Activated naive CD8-positive, alpha-beta T cell treated with anti-CD3 and anti-CD28 coated beads, Interleukin-2, amount 10 ng/mL, durations not matched to agents 7 days and 5 days (primary cell): Measurements from ENCODE around the gene EFNA3. TPM values are rescaled to one million over a fixed set of nuclear protein-coding genes. Genes with fewer than 3 reads are reported as not detected.

ENCODE experiments used
- ATAC-seq: fragments of 150-1000 bp; cut with Tn5 transposase; one replicate; pipeline ENCODE4 v1.10.0; 2021; ENCODE audit warnings: low read depth, moderate library complexity
- POLR2A ChIA-PET: fragments of 350-600 bp; sonication (Branson Sonifier 250); formaldehyde crosslinking; loops from one replicate; lab custom pipeline; 2021; ENCODE audit warnings: antibody characterized with exemption; lab: Charles Lee
- DNase-seq: peaks from one replicate; pipeline ENCODE4 v3.0.0; 2021
- H3K27ac Mint-ChIP-seq: one replicate; pipeline ENCODE4 v1.8.0; 2022; ENCODE audit warnings: mild to moderate bottlenecking, mixed read lengths
- H3K27me3 Mint-ChIP-seq: one replicate; pipeline ENCODE4 v1.8.0; 2022; ENCODE audit warnings: mild to moderate bottlenecking, moderate library complexity, mixed read lengths
- H3K36me3 Mint-ChIP-seq: one replicate; pipeline ENCODE4 v1.8.0; 2021; ENCODE audit warnings: mild to moderate bottlenecking, mixed read lengths
- H3K4me1 Mint-ChIP-seq: one replicate; pipeline ENCODE4 v1.8.0; 2021; ENCODE audit warnings: mixed read lengths
- H3K4me3 Mint-ChIP-seq: one replicate; pipeline ENCODE4 v1.8.0; 2022; ENCODE audit warnings: mild to moderate bottlenecking, moderate library complexity, mixed read lengths
- H3K9me3 Mint-ChIP-seq: one replicate; pipeline ENCODE4 v1.8.0; 2021; ENCODE audit warnings: mixed read lengths
- total RNA-seq, 2 experiments: library from RNA; stranded (reverse); gene quantifications; one replicate each; pipeline ENCODE4 v1.2.3, GENCODE V29; 2021

The EFNA3 gene
- total RNA-seq, 2 experiments from 2014 or later, result 3.6 to 4.2 TPM

DNA sequence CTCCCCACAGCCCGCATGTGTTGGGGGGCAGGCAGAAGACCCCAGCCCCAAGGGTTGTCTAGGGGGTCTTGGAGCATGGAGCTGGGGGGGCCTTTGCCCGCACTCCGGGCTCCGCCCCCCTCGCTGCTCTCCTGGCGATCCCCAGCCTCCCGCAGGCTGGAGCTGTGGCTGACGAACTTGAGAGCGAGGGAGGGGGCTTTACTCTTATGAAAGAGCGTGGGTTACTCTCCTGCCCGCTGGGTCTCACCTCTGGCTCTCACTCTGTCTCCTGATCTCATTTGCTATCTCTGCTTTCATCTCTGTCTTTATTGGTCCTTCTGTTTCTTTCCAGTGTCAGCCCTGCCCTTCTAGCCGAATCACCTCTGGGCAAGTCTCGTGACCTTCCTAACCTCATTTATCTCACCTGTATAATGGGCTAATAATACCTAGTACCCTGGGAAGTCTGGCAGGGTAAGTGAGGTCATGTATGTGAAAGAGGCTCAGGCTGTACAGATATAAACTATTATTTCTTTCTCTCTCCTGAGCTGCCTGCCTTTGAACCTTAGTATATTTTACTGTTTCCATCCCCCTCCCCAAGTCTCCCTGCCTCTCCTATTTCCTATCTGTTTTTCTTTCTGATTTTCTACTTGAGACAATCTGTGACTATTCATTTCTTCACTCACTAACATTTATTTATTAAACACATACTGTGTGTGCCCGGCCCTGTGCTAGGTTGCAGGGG lies 14.4 kb upstream of the EFNA3 start:
- peaks cover 5% of the 10 kb centered on the region for H3K27me3 Mint-ChIP-seq
- DNase-seq (no peak), ATAC-seq (no peak)
- no peaks in the 10 kb centered on the region for H3K9me3 Mint-ChIP-seq
- peaks cover 29% of the 10 kb centered on the region for H3K4me1 Mint-ChIP-seq
- peak overlapping the region; percentile 84 for H3K4me3 Mint-ChIP-seq
- peak overlapping the region; percentile 6 for H3K27ac Mint-ChIP-seq
- peaks cover 3% of the 10 kb centered on the region for H3K36me3 Mint-ChIP-seq
- POLR2A ChIA-PET, result interaction anchor here (0.9 to 2.8 kb wide), 5 partner anchors 9 to 48 kb away, joined by 3 to 26 read pairs (median 4); partner anchors contain the start of gene ADAM15

DNA sequence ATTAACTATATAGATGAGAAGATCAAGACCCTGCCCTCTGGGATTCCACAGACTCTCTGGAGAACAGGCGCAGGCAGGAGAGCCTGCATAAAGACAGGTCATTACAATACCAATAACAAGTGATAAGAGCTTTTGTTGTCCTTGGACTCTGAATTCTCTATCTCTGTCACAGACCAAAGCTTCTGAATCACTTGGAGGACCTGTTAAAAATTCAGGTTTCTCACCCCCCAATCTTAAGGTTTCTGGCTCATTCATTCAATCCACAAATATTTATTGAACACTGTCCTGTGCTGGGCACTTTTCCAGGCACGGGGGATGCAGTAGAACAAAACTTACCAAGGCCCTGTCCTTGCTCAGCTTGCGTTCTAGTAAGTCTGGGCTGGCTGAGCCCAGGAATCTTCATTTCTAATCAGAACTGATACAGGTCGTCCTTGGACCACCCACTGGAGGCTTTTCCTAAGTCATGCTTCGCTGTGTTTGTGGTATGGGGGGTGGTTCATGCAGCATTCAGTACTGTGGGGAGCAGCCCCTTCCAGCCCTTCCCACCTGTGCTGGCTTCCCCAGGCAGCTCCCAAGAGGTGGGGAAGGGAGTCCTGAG lies 13.7 kb upstream of the EFNA3 start:
- no peak for ATAC-seq
- Mint-ChIP-seq H3K36me3 (peaks cover 5% of the 10 kb centered on the region), H3K27ac (no peak overlapping the region), H3K4me1 (peaks cover 29% of the 10 kb centered on the region), H3K27me3 (peaks cover 5% of the 10 kb centered on the region), H3K4me3 (peak overlapping the region; percentile 84), H3K9me3 (no peaks in the 10 kb centered on the region)
- POLR2A ChIA-PET, result interaction anchor here (0.6 to 2.8 kb wide), 5 partner anchors 8 to 1179 kb away, joined by 3 to 26 read pairs (median 4); no protein-coding TSS in a partner anchor
- DNase-seq, result no peak

DNA sequence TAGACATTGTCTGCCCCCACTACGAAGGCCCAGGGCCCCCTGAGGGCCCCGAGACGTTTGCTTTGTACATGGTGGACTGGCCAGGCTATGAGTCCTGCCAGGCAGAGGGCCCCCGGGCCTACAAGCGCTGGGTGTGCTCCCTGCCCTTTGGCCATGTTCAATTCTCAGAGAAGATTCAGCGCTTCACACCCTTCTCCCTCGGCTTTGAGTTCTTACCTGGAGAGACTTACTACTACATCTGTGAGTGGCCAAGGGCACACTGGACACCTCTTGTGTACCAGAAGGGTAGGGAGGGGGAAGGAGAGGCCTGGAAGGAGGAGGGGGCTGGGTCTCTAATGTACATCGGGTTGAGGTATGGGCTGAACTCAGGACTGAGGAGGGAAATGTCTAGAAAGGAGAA lies 11.9 kb upstream of the EFNA3 start:
- Mint-ChIP-seq H3K27ac (no peak overlapping the region), H3K27me3 (peaks cover 5% of the 10 kb centered on the region), H3K9me3 (no peaks in the 10 kb centered on the region), H3K4me3 (no peak overlapping the region), H3K4me1 (peaks cover 32% of the 10 kb centered on the region), H3K36me3 (peaks cover 5% of the 10 kb centered on the region)
- DNase-seq (no peak), ATAC-seq (no peak)
- POLR2A ChIA-PET, result interaction anchor here (0.8 to 2.3 kb wide), 2 partner anchors 12 to 16 kb away, joined by 3 to 7 read pairs; partner anchors contain the start of gene EFNA3

DNA sequence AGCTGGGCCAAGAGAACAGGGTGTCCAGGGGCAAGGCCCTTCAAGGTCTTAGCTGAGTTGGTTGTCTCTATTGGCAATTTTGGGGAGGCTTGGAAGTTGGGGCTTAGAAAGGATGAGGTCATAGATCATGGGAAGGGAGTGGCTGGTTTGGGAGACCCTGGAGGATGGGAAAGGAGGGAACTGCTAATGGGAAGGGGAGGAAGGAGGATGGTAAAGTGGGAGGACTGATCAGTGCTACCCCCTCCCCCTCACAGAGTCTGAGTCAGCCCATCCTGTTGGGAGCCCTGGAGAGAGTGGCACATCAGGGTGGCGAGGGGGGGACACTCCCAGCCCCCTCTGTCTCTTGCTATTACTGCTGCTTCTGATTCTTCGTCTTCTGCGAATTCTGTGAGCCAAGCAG lies 10.0 kb upstream of the EFNA3 start:
- Mint-ChIP-seq H3K4me3 (no peak overlapping the region), H3K9me3 (no peaks in the 10 kb centered on the region), H3K27ac (no peak overlapping the region), H3K4me1 (peaks cover 28% of the 10 kb centered on the region), H3K36me3 (peaks cover 5% of the 10 kb centered on the region), H3K27me3 (peaks cover 11% of the 10 kb centered on the region)
- ATAC-seq, result no peak
- DNase-seq, result no peak
- POLR2A ChIA-PET, result interaction anchor here (1.3 kb wide), 1 partner anchor 12 kb away, joined by 5 read pairs; no protein-coding TSS in a partner anchor

DNA sequence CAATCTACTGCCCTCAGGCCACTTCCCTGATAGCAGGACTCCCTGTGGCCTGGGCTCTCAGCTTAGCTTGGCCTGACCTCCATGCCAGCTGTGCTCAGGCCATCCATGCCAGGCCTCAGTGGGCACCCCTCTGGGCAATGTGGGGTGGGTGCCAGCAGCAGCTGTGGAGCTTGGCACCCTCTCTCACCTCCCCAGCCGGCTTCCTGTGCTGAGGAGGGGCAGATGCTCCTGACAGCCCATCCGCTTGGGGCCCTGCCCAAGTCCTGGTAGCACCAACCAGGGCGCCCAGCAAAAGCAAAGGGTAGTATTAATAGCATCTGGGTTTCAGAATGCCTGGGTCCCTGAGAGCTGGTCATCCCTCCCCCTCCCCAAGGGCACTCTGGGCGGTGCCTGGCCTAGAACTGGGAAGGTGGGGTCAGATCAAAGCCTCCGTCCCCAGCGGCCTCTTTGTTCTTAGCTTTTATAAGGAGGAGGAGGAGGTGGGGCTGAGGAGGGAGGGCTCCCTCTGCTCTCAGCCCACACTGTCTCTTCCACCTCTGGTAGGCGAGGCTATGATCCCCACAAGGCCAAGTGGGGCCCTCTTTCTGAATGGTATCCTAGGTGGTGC lies 9.0 kb upstream of the EFNA3 start:
- POLR2A ChIA-PET, result interaction anchor here (0.6 kb wide), 1 partner anchor 10 kb away, joined by 3 read pairs; no protein-coding TSS in a partner anchor
- no peak overlapping the region for H3K4me3 Mint-ChIP-seq

DNA sequence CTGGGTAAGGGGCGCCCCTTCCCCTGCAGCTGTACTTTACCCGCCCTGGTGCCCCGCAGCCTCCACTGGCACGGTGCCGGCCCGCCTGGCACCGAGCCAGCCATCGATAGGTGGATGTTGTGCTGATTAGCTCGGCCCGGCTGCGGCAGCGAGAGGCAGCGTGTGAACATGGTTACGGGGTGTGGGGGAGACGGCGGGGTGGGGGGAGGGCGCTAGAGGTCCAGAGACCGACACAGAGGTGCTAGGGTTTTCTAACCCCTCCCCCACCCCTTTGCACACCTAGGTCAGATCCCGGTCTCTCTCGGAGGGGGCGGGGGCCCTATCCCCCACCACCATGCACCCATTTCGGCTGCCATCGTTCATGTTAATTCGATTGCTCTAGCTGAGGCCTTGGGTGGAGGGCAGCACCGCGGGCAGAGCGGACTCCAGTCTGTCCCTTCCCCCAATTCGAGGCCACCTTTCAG lies 8.4 kb upstream of the EFNA3 start:
- H3K9me3 Mint-ChIP-seq, result no peaks in the 10 kb centered on the region
- DNase-seq (no peak), ATAC-seq (no peak)
- peaks cover 5% of the 10 kb centered on the region for H3K27me3 Mint-ChIP-seq
- peak overlapping the region; percentile 42 for H3K4me3 Mint-ChIP-seq
- POLR2A ChIA-PET, result interaction anchor here (0.6 kb wide), 2 partner anchors 10 to 74 kb away, joined by 3 to 5 read pairs; no protein-coding TSS in a partner anchor
- H3K27ac Mint-ChIP-seq, result no peak overlapping the region
- H3K4me1 Mint-ChIP-seq, result peaks cover 27% of the 10 kb centered on the region
- peaks cover 5% of the 10 kb centered on the region for H3K36me3 Mint-ChIP-seq

More for the DNA sequence above, 9.0 kb upstream of the EFNA3 start:
- no peaks in the 10 kb centered on the region for H3K9me3 Mint-ChIP-seq
- peaks cover 32% of the 10 kb centered on the region for H3K4me1 Mint-ChIP-seq
- H3K27ac Mint-ChIP-seq, result no peak overlapping the region
- DNase-seq (no peak), ATAC-seq (no peak)
- peaks cover 5% of the 10 kb centered on the region for H3K36me3 Mint-ChIP-seq
- H3K27me3 Mint-ChIP-seq, result peaks cover 6% of the 10 kb centered on the region

DNA sequence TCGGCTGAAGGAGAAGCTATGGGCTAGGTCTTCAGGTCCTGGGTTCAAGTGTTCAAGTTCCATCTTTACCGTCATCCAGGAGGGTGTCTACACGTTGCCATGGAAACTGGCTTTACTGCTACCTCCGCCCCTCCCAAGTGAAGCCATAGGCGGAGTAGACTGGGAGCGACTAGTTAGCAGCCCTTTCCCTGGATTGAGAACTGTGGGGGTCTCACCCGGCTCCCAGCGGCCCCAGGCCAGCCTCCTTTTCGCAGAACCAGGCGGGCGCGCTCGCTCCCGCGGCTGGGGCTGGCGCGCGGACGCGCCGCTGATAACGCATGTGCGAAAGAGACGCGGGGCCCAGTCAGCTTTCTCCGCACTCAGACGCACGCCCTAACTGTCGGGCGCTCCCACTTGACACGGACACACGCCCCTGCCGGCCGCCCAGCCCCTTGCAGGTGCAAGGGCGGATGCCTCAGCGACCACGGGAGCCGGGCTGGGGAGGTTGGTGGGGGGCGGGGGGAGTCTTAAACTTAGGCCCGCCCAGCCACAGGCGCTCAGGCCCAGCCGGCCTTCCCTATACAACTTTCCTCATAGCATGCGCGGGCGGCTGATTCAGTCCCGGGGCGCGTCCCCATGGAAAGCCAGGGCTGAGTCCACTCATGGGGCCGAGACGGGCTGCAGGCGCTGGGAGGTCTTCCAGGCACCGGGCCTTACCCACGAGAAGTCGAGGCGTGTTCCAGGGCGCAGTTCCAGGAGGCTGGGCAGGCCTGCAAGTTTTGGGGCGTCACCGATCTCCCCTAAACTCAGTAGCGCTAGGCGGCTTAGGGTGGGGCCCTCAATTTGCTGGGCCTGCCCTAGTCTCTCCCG lies 7.7 kb upstream of the EFNA3 start:
- Mint-ChIP-seq H3K36me3 (peaks cover 5% of the 10 kb centered on the region), H3K9me3 (no peaks in the 10 kb centered on the region), H3K4me1 (peaks cover 27% of the 10 kb centered on the region), H3K4me3 (peak overlapping the region; percentile 42), H3K27me3 (peaks cover 5% of the 10 kb centered on the region), H3K27ac (no peak overlapping the region)
- ATAC-seq (peak; percentile 86), DNase-seq (peak; percentile 80)
- POLR2A ChIA-PET, result interaction anchor here (0.6 to 1.7 kb wide), 2 partner anchors 10 to 75 kb away, joined by 3 to 5 read pairs; no protein-coding TSS in a partner anchor

DNA sequence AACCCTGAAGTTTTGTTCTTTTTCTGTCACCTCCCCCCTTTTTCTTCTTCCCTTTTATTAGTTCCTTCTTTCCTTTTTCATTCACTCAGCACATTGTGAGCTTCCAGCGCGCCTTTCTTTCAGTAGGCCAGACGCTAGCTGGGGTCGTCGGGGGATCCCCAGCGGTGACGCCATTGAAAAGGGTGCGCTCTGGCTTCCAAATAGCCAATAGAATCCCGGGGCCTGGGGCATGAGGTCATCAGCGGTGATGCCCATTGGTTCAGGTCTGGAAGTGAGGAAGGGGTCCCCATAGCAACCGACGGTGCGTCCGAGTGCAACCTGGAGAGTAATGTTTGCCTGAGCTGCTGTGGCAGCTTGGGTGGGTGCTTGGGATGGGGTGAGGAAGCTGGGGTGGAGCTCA lies 6.9 kb upstream of the EFNA3 start:
- Mint-ChIP-seq H3K27ac (no peak overlapping the region), H3K27me3 (peaks cover 5% of the 10 kb centered on the region), H3K4me3 (no peak overlapping the region), H3K36me3 (peaks cover 3% of the 10 kb centered on the region), H3K9me3 (no peaks in the 10 kb centered on the region), H3K4me1 (peaks cover 32% of the 10 kb centered on the region)
- ATAC-seq, result no peak
- POLR2A ChIA-PET, result interaction anchor here (1.7 kb wide), 1 partner anchor 9 kb away, joined by 3 read pairs; no protein-coding TSS in a partner anchor
- no peak for DNase-seq

DNA sequence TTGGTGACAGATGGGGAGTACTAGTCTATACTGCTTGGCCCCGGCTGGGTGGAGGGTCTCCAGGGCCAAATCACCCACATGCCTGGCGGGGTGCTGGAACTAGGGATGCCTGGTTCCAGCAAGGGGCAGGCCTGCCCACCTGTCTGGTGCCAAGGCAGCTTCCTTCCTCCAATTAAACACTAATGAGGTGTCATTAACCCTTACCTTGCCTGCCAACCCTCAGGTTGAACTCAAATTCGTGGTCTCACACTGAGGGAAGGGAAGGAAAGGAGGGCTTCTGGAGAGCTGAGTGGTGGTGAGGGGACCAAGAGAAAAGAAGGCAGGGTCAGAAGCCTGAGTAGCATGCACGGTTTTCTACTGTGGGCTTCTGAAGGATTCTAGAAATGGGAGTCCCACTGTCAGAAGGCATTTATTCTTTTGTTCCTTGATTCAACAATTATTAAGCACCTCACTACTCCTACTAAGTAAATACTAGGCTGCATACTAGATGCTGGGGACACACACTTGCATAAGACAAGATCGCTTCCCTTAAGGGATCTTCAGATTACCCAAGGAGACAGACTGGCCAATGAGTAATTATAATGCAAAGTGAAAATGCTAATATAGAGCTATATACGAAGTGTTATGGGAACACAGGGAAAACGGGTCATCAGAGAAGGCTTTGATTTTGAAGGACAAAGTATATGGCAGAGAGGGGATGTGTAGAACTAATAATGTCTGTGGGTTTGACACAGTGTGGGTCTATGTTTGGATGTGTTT lies 5.9 kb upstream of the EFNA3 start:
- Mint-ChIP-seq H3K9me3 (no peaks in the 10 kb centered on the region), H3K36me3 (peaks cover 3% of the 10 kb centered on the region), H3K27me3 (peaks cover 13% of the 10 kb centered on the region), H3K4me3 (peak overlapping the region; percentile 31), H3K4me1 (peaks cover 42% of the 10 kb centered on the region), H3K27ac (peak overlapping the region; percentile 61)
- DNase-seq (no peak), ATAC-seq (no peak)
- POLR2A ChIA-PET, result interaction anchor here (1.1 to 1.7 kb wide), 3 partner anchors 8 to 11 kb away, joined by 3 to 5 read pairs (median 3); no protein-coding TSS in a partner anchor

DNA sequence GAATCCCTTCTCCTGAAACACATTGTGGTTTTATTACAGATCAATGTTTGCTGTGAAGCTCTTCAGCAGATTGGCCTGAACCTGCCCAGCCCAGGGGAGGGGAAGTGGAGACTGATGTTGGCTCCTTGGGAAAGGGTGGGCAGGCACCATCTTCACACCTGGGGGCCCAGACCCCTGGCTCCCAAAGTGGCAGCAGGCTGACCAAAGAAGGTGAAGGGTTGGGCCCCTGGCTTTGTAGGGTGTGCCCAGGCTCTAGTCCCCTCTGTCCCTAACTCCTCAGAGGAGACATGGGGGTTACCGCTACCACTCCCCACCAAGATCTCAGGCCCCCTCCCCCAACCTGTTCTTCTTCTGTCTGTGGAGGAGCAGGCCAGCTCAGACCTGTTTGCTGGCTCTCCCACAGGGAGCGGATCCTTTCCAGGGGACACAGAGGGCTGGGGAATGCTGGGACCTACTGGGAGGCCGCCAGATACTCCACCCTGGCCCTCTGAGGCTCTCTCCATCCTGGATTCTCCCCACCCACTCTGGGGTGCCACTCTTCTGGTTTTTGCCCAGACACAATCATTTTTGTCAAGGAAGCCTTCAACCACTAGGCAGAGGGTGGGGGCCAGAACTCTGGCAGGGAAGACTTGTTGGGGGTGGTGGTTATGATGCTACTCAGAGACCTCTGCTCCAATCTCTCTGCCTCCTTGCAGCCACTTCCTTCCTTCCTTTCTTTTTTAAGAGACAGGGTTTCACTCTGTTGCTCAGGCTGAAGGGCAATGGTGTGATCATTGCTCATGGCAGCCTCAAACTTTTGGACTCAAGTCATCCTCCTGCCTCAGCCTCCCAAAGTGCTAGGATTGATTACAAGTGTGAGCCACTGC lies 5.0 kb upstream of the EFNA3 start:
- Mint-ChIP-seq H3K27me3 (peaks cover 21% of the 10 kb centered on the region), H3K27ac (peak overlapping the region; percentile 61), H3K36me3 (peaks cover 3% of the 10 kb centered on the region), H3K4me1 (peaks cover 44% of the 10 kb centered on the region), H3K4me3 (peak overlapping the region; percentile 54), H3K9me3 (no peaks in the 10 kb centered on the region)
- ATAC-seq (peak; percentile 73), DNase-seq (no peak)
- POLR2A ChIA-PET, result interaction anchor here (1.1 to 1.2 kb wide), 2 partner anchors 9 to 12 kb away, joined by 3 to 5 read pairs; no protein-coding TSS in a partner anchor

DNA sequence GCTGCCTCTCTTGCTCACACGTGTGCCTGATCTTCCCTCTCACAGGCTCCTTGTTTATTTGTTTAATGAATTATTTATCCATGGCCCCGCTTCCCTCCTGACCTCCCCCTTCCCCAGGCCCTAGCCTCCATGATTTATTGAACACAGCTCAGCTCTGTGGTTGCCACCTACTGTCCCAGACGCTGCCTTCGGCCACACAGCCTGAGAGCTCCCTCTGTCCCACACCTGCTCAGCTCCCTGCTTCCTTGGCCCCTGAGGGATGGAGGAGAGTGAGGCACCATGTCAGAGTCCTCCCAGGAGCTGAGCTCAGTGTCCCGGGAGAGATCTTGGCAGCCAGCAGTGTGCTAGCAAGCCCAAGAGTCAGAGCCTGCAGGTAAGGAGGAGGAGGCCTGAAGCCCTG lies 3.1 kb upstream of the EFNA3 start:
- Mint-ChIP-seq H3K36me3 (peaks cover 1% of the 10 kb centered on the region), H3K4me1 (peaks cover 49% of the 10 kb centered on the region), H3K27ac (no peak overlapping the region), H3K4me3 (no peak overlapping the region), H3K27me3 (peaks cover 36% of the 10 kb centered on the region), H3K9me3 (no peaks in the 10 kb centered on the region)
- ATAC-seq (no peak), DNase-seq (no peak)
- POLR2A ChIA-PET, result interaction anchor here (1.0 to 2.0 kb wide), 3 partner anchors 10 to 14 kb away, joined by 3 to 5 read pairs (median 5); no protein-coding TSS in a partner anchor
